HG03095 (cell line): ENCODE results near the gene KCNE5.
"Not testable (repeated sequence)": the region's sequence is repeated elsewhere in the genome, so short reads cannot be mapped to it uniquely, and the experiment has no call there.

Experiments
- ATAC-seq: cut with Tn5 transposase; IDR thresholded peaks from one replicate; pipeline ENCODE4 v1.9.1; 2021; ENCODE audit warnings: moderate library complexity; ENCODE audit not compliant: unreplicated experiment

The KCNE5 gene, protein sequence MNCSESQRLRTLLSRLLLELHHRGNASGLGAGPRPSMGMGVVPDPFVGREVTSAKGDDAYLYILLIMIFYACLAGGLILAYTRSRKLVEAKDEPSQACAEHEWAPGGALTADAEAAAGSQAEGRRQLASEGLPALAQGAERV

GRCh38 chrX:109624641-109625616 is at the start of gene KCNE5:
TSS of gene KCNE5 (minus strand) at chrX:109625172. CDS start at chrX:109625020, 152 bp downstream.
- ATAC-seq, result no peak

GRCh38 chrX:109672239-109672638 is 47.3 kb upstream of the KCNE5 start:
- ATAC-seq, result no peak

GRCh38 chrX:109671170-109671569 is 46.2 kb upstream of the KCNE5 start:
- not testable (repeated sequence) for ATAC-seq

DNA sequence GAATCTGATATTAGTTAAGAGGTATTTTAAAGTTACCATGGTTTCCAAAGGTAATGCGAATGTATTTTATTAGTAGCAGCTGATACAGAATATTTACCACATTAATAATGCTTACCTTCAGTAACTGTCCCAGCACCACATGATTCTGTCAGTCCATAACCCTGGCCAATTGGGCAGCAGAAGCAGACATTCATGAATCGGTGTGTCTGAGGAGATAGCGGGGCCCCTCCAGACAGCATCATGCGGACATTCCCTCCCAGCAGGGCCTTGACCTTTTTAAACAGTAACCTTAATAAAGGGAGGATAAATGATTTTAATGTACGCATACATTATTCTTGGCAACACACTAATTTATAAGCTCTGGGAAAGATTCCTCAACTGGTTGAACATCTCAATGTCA is 43.0 kb upstream of the KCNE5 start:
- ATAC-seq, result no peak

- no peak for ATAC-seq
Measured at GRCh38 chrX:109660435-109661143, 35.6 kb upstream of the KCNE5 start.

GRCh38 chrX:109658391-109658790 is 33.4 kb upstream of the KCNE5 start:
- no peak for ATAC-seq

DNA sequence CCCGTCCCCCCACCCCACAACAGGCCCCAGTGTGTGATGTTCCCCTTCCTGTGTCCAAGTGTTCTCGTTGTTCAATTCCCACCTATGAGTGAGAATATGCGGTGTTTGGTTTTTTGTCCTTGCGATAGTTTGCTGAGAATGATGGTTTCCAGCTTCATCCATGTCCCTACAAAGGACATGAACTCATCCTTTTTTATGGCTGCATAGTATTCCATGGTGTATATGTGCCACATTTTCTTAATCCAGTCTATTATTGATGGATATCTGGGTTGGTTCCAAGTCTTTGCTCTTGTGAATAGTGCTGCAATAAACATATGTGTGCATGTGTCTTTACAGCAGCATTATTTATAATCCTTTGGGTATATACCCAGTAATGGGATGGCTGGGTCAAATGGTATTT is 32.4 kb upstream of the KCNE5 start:
- not testable (repeated sequence) for ATAC-seq

DNA sequence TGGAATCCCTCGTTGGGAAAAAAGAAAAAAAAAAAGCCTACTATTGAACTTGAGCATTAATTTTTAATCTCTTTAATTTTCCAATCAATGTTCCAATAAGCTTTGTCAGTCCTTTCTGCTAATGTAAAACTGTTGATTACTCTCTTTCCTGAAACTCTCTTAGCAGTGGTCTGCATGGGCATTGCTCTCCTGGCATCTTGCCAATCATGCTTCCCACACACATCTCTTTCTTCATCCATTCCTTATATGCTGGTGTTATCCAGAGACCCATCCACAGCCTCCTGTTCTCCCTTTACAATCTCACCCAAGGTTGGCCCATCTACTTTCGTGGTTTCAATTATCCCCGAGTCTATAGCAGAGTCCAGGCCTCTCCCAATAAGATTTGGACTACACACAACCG is 31.8 kb upstream of the KCNE5 start:
- no peak for ATAC-seq

GRCh38 chrX:109655502-109656201 is 30.7 kb upstream of the KCNE5 start:
- no peak for ATAC-seq

GRCh38 chrX:109654516-109655109 is 29.6 kb upstream of the KCNE5 start:
- ATAC-seq, result no peak

DNA sequence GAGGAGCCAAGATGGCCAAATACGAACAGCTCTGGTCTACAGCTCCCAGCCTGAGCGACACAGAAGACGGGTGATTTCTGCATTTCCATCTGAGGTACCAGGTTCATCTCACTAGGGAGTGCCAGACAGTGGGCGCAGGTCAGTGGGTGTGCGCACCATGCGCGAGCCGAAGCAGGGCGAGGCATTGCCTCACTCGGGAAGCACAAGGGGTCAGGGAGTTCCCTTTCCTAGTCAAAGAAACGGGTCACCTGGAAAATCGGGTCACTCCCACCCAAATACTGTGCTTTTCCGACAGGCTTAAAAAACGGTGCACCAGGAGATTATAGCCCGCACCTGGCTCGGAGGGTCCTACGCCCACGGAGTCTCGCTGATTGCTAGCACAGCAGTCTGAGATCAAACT is 19.7 kb upstream of the KCNE5 start:
- not testable (repeated sequence) for ATAC-seq

DNA sequence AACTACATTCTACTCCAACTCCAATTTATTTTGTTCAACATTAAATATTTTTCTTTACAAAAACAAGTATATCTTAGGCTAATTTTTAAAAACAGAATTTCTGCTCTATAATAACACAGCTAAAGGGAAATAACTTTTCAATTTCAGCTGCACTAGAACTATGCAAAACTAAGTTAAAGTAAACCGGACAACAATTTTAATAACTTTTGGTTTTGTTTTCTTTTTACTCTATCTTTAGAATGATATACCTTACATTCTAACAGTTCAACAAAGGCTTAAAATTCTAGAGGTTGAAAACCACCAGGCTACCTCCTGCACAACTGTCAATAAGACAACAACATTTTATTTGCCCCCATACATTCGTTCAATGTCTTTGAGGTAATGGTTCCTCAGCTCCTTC is 18.7 kb upstream of the KCNE5 start:
- no peak for ATAC-seq

DNA sequence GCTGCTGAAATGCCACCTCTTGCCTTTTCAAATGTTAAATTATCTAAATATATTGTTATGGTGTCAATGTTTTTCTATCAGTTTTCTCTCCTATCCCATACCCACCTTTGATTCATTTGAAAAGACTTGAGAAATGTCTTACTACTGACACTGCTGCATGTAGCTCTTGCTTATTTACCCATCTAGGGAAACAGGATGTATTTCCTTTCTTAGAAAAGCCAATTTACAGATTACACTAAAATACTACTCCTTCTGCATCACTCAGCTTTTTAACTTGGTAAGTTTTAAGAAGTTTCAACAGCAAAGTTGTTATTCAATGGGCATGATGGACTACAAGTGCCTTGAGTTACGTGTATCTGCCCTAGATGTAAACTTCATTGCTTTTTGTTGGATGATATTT is 13.2 kb upstream of the KCNE5 start:
- no peak for ATAC-seq

DNA sequence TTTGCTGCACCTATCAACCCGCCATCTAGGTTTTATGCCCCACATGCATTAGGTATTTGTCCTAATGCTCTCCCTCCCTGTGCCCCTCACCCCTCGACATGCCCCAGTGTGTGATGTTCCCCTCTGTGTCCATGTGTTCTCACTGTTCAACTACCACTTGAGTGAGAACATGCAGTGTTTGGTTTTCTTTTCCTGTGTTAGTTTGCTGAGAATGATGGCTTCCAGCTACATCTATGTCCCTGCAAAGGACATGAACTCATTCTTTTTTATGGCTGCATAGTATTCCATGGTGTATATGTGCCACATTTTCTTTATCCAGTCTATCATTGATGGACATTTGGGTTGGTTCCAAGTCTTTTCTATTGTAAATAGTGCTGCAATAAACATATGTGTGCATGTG is 12.5 kb upstream of the KCNE5 start:
- not testable (repeated sequence) for ATAC-seq

GRCh38 chrX:109635146-109635545 is 10.2 kb upstream of the KCNE5 start:
- no peak for ATAC-seq

DNA sequence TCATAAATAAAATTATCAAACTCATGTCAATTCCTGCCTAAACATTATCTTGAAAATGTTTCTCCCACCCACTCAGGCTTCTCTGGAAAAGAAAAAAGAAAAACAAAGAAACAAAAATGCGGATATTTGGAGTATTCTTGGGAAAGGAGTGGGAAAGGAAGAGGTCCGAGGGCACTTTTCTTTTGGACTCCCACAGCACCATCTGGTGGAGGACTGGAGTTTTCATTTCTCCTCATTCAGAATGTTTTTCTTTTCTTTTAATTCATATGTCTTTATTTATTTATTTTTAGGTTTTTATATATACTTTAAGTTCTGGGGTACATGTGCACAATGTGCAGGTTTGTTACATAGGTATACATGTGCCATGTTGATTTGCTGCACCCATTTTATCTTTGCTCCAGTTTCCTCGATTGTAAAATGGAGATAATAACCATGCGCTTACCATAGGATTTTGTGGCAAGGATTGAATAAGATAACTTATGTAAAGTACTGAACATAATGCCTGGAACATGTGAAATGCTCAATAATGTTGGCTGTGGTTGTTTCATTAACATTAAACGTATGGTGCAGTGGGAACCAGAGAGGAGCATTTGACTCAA is 8.0 kb upstream of the KCNE5 start:
- no peak for ATAC-seq

DNA sequence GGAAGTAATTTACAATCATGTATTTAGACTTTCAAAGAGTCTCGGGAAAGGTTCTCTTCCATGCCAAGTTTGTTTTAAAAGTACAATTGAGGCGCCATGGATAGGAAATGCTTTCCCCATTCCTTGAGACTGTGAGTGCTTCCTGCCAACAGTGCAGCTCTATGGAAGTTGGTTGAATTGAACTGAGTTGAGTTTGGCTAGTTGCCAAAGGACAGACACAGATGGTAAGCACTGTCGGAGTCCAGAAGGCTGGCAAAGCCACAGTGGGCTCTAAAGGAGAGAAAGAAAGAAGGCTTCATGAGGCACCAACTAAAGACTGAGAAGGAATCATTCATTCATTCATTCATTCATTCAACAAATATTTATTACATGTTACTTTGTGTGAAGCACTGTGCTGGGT is 4.3 kb upstream of the KCNE5 start:
- no peak for ATAC-seq

- no peak for ATAC-seq
Measured at GRCh38 chrX:109626637-109627036, 1.7 kb upstream of the KCNE5 start.

GRCh38 chrX:109623997-109624396 is 975 bp downstream of the KCNE5 start:
- no peak for ATAC-seq

GRCh38 chrX:109622270-109622669 is 2.7 kb downstream of the KCNE5 start:
- ATAC-seq, result no peak
